Measurements from ENCODE around the gene SYCP3. TPM values are rescaled to one million over a fixed set of nuclear protein-coding genes. Genes with fewer than 3 reads are reported as not detected.
A peak's percentile ranks its signal among the peaks of the same experiment; 100 is the strongest.

The SYCP3 gene
- total RNA-seq, 1 donor from 2014 or later = not detected

DNA sequence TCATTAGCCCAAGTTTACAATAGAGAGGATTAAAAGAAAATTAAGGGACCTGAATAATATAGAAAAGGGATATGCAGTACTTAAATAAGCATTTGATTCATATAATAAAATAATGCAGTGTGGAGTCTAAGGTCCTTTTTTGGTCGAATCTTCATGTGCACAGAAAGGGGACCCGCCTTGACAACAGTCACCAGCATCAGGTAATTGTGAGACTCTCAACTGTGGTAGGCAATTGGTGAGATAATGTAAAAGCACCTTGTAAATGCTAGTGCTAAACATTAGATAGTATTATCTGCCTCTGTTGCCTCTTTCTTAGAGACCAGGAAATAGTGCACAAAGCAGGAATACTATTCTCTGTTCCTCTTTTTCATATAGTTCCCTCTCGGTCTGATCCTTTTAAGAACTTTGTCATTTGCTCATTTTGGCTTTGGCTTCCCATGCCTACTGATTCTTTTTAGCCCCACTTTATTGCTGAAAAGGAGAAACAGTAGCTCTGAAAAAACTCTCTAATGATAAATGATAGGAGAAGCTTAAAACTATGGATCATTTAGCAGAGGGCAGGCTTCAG, 24.3 kb downstream of the SYCP3 start:
- DNase-seq (ENCODE audit: extremely low read depth, low read depth, low spot score) = no peak

GRCh38 chr12:101713930-101714329, 25.3 kb downstream of the SYCP3 start:
- no peak for DNase-seq (ENCODE audit: extremely low read depth, low read depth, low spot score)

DNA sequence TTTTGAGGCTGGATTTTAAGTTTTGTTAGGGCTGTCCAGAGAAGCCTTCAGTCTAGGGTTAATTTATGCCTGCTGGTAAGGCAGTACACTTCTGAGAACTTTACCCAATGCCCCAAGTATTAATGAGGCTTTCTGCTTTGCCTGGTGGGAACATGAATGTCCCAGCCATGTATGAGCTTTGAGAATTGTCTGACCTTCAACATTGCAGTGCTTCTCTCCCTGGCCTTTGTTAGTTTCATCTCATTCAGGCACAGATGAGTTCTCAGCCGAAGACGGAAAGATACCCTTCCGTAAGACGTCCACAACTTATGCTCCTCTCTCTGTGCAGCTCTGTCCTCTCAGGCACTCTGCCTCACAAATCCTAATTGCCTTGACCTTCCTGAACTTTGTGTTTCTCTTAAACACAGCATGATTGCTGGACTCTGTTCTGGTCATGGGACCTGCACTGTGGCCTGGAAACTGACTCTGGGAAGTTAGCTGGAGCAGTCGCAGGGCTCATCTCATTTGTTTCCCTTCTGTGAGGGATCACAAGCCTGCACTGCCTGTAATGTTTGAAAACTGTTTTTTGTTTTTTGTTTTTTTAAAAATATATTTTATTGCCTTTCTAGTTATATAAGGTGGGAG, 26.1 kb downstream of the SYCP3 start:
- DNase-seq (ENCODE audit: extremely low read depth, low read depth, low spot score) = no peak

- no peak for DNase-seq (ENCODE audit: extremely low read depth, low read depth, low spot score)
These were observed 29.0 kb downstream of the SYCP3 start for GRCh38 chr12:101710288-101710687.

DNA sequence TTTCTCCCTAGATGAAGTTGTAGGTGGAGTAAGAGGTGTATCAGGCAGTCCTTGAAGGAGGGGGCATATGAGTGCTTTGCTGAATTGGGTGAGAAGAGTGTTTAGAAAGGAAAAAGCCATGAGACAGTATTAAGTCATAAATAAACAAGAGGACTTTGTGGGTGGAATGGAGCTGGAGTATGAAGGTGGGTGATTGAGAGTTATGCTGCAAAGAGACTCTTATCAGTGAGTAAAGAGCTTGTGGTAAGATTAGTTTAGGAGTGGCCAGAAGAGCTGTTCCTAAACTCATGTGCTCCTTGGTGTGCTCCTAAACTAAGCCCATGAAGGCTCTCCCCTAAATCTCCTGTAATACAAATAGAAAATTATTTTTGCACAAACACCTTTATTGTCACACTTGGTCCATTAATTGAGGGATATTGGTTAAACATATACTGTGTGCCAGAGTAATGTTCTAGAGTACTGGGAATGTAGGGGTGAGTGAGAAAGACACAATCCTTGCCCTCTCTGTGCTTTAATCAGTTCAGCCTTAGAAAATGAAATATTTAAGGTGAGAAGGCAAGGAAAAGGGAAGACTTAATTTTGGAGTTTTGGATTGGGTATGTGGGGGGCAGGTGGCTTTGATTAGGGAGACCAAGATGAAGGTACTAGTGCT, 32.0 kb downstream of the SYCP3 start:
- no peak for DNase-seq (ENCODE audit: extremely low read depth, low read depth, low spot score)

- DNase-seq (ENCODE audit: extremely low read depth, low read depth, low spot score) = no peak
These were observed 32.9 kb downstream of the SYCP3 start for GRCh38 chr12:101706403-101706802.

- no peak for DNase-seq (ENCODE audit: extremely low read depth, low read depth, low spot score)
These were observed 35.8 kb downstream of the SYCP3 start for GRCh38 chr12:101703487-101703886.

DNA sequence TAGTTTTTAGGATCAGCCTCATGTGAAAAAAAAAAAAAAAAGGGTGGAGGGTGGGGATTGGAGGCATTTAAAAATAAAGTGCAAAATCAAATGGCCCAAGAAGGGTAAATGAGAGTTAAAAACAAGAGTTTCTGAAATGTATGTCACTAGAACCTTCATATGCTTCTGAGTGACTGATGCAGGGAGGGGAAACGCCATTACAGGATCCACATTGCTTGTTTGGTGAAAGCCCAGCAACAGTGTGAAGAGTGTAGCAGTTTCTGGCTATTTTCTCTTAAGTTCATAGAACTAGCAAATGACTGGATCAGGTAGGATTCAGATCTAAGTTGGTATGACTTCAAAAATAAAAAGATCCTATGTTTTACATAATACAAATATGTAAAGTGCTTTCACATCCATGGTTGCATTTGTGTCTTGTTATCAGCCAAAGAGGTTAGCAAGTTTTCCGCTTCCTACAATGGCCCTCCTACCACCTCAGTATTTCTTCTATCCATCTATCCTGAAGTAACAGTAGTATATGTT, 38.9 kb downstream of the SYCP3 start:
- DNase-seq (ENCODE audit: extremely low read depth, low read depth, low spot score) = no peak

GRCh38 chr12:101698800-101699347, 40.4 kb downstream of the SYCP3 start:
- DNase-seq (ENCODE audit: extremely low read depth, low read depth, low spot score) = peak; percentile 4

DNA sequence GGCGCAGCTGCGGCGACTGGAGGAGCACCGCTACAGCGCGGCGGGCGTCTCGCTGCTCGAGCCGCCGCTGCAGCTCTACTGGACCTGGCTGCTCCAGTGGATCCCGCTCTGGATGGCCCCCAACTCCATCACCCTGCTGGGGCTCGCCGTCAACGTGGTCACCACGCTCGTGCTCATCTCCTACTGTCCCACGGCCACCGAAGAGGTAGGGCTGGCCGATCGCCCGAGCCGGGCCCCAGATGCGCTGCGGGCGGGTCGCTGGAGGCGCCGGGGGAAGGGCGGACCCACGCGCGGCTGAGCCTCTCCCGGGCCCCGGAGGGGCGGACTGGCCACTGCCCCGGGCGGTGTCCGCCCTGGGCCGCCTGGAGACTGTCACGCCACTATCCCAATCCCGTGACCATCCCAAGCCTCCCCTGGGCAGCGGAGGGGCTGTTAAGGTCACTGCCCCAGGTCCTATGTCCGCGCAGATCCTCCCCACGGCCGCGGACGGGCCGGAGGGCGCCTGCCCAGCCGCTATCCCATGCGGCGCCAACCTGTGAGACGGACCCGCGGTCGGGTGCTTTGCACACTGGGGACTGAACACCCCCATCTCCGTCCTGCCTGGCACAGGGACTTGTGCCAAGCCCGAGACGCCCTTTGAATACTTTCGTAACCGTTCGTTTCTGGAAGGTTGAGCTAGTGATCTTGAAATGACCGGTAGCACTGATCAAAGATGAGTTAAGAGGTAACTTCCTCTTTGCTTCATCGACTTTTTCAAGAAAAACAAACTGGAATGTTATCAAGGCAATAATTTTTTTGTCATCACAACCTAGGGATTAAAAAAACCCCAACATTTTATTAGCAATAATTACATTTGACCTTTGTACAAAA, 41.1 kb downstream of the SYCP3 start:
- peak; percentile 4 for DNase-seq (ENCODE audit: extremely low read depth, low read depth, low spot score)

- no peak for DNase-seq (ENCODE audit: extremely low read depth, low read depth, low spot score)
These were observed 41.9 kb downstream of the SYCP3 start, which contains the start of gene CHPT1 for GRCh38 chr12:101697197-101697929. CHPT1 (plus strand) TSS chr12:101697640; CDS start chr12:101697862, 222 bp downstream.

DNA sequence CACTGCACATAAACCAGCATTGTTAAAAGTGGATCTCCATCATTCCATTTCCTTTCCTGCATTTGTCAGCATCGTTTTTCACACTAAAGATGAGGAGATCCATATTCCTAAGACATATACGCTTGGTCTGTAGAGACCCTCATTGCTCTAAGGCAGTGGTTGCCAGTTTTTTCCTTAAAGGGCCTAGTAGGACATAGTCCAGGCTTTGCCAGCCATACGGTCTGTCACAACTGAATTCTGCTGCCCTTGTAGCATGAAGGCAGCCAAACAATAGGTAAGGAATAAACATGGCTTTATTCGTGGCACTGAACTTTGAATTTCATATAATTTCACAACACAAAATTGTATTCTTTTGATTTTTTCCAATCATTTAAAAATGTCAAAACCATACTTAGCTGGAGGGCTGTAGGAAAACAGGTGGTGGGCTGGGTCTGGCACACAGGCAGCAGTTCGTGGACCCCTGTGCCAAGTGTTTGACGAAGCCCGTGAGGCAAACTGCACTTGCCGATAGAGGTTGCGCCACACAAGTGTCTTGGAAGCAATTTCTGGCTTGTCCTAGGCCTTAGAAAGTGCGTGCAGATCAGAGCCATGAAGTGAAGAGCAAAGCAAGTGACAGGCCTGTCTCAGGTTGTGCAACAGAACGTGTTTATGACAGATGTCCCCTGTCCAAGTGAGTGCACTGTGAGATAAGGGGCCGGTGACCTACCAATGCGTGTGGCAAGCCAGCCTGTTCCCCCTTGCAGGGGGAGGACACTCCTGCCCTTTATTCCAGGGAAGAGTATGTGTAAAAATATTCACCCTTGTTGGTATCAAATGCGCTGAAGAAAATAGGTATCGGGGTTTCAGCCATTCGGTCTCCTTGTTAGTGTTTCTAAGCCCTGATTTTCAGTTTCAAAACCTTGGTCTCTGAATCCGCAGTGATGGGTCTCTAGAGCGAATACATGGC, 42.7 kb downstream of the SYCP3 start:
- DNase-seq (ENCODE audit: extremely low read depth, low read depth, low spot score) = peak; percentile 4

DNA sequence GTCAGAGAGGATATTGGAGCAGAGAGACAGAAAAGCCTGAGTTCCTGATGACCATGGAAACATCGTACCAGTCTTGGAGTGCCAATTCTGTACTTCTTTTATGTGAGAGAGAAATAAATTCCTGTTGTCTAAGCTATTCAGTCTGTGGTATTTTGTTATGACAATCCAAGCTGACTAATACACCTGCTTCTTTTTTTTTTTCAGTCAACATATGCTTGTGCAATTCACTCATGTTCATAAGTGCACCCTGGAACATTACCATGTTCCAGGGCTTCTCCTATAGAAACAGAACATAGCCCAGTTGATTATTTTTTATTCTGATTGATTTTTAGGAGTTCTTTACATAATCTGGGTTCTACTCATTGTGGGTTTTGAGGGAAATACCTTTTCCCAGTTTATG, 43.6 kb downstream of the SYCP3 start:
- DNase-seq (ENCODE audit: extremely low read depth, low read depth, low spot score) = no peak

GRCh38 chr12:101694986-101695385, 44.3 kb downstream of the SYCP3 start:
- DNase-seq (ENCODE audit: extremely low read depth, low read depth, low spot score) = no peak

DNA sequence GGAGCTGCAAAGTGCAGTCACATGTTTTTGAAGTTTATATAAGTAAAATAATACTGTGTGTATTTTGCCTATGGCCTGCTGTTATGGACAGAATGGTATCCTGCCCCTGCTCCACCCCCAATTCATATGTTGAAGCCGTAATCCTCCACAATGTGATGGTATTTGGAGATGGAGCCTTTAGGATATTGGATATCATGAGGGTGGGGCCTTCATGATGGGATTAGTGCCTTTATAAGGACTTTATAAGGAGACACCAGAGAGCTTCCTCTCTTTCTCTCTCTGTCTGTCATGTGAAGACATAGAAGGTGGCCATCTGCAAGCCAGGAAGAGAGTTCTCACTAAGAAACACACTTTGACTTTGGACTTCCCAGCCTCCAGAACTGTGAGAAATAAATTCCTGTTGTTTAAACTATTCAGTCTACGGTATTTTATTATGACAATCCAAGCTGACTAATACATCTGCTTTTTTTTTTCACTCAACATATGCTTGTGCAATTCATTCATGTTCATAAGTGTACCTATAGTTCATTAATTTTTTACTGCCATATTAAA, 44.9 kb downstream of the SYCP3 start:
- DNase-seq (ENCODE audit: extremely low read depth, low read depth, low spot score) = no peak

DNA sequence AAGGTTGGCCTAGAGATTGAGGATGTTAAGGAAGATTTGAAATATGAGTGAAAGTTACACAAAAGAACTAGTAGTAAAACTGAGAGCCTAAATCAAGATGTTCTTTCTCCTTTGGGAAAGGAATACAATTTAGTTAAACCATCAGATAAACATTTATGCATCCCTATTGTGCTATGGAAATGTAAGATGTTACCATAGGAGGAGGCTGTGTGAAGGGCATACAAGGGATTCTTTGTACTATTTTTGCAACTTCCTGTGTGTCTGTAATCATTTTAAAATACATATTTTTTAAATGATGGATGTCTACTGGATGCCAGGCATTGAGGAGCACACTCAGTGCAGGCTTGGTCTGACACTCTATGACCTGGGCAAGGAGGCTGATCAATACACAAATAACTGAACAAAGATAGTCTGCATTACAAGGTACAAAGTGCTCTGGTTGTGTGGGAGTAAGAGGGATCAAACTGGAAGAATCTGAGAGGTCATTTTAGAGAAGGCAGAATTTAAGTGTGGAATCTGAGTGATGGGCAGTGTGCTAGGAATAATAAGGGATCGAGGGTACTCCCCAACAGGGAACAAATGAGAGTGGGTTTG, 47.7 kb downstream of the SYCP3 start:
- DNase-seq (ENCODE audit: extremely low read depth, low read depth, low spot score) = no peak

DNA sequence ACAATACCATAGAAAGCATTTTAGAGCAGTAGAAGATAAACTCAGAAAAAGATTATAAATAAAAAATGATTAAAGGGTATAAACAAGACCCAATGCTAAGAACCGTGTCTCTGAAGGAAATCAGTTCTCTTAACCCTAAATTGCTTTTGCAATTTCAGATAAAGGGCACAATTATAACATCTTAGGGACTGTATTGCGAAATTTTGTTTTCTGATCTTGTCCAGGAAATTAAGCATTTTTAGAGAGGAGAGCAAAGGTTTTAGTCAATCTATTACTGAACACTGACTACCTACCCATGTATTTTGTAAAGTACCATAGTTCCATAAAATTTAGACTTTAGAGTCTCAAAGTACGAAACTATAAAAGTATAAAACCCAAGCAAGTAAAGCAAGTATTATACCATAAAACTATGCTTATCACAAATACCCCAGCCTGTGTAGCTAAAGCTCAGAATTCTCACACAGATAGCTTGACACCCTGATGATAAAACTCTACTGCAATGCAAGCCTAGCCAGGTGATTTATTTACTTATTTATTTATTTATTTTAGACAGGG, 48.6 kb downstream of the SYCP3 start:
- no peak for DNase-seq (ENCODE audit: extremely low read depth, low read depth, low spot score)

GRCh38 chr12:101686176-101686575, 53.1 kb downstream of the SYCP3 start:
- DNase-seq (ENCODE audit: extremely low read depth, low read depth, low spot score) = no peak
